ENCODE measurements around the gene NRARP.

DNA sequence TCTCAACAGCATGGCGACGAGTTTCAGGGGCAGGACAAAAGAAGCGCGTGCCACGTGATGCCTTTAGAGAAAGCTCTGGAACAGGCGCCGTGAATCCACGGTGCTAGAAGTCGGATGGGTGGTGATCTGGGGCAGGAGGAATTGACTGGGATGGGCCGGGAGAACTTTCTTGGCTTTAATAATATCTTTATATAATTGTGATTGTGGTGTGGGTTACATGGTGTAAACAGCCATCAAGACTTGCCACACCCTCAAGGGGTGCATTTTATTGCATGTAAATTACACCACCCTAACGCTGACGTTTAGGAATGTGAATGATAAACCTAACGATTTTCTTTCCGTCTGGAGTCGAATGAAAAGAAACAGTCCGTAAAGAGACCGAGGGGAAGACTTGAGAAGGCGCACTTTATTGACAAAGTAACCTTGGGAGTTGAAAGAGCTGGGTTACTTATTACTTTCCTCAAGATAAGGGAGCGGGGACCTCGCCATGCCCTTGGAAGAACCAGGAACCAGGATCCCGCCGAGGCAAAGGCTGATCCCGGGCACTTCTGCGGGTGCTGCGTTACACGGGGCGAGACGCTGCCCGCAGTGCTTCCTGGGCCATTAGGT, 8.5 kb downstream of the NRARP start:
- TF ChIP-seq, protein P1, sequence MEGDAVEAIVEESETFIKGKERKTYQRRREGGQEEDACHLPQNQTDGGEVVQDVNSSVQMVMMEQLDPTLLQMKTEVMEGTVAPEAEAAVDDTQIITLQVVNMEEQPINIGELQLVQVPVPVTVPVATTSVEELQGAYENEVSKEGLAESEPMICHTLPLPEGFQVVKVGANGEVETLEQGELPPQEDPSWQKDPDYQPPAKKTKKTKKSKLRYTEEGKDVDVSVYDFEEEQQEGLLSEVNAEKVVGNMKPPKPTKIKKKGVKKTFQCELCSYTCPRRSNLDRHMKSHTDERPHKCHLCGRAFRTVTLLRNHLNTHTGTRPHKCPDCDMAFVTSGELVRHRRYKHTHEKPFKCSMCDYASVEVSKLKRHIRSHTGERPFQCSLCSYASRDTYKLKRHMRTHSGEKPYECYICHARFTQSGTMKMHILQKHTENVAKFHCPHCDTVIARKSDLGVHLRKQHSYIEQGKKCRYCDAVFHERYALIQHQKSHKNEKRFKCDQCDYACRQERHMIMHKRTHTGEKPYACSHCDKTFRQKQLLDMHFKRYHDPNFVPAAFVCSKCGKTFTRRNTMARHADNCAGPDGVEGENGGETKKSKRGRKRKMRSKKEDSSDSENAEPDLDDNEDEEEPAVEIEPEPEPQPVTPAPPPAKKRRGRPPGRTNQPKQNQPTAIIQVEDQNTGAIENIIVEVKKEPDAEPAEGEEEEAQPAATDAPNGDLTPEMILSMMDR (IDR thresholded peaks at IDR 0.05) = no peak
- no peak for TF ChIP-seq EZH2 (IDR thresholded peaks at IDR 0.05; ENCODE audit: borderline replicate concordance, insufficient read depth, low read depth, low read length, poor library complexity, severe bottlenecking)
